ENCODE measurements around the gene RAPGEF1. TPM values are rescaled to one million over a fixed set of nuclear protein-coding genes. Genes with fewer than 3 reads are reported as not detected.

Gene RAPGEF1
- total RNA-seq, 1 donor, result 119 TPM

- Histone ChIP-seq H3K9me3 (ENCODE audit: low read depth, low read length) (no peaks in the 10 kb centered on the region), H3K4me1 (ENCODE audit: insufficient read depth, low read length) (peaks cover 54% of the 10 kb centered on the region), H3K4me3 (ENCODE audit: low read length) (no peak overlapping the region), H3K27me3 (ENCODE audit: insufficient read depth, low read length) (no peaks in the 10 kb centered on the region)
These were observed 145.8 kb downstream of the RAPGEF1 start for GRCh38 chr9:131593936-131594665.

GRCh38 chr9:131593091-131593820, 146.6 kb downstream of the RAPGEF1 start:
- no peaks in the 10 kb centered on the region for H3K27me3 ChIP-seq (ENCODE audit: insufficient read depth, low read length)
- no peaks in the 10 kb centered on the region for H3K9me3 ChIP-seq (ENCODE audit: low read depth, low read length)
- H3K4me3 ChIP-seq (ENCODE audit: low read length), result no peak overlapping the region
- H3K4me1 ChIP-seq (ENCODE audit: insufficient read depth, low read length), result peaks cover 45% of the 10 kb centered on the region

DNA sequence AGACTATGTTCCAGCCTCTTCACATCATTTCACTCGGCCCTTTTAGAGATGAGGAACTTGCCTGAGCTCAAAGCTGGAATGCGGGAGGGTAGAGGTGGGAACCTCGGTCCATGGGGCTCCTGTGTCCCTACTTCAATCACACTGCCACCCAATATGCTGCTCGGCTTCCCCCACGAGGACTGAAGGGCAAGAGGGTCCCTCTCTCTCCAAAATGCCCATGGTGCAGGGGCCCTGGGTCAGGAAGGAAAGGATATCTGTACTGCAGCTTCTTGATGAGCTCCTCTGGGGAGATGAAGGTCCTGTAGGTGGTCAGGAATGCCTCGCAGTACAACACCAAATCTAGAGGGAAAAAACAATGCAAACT, 148.0 kb downstream of the RAPGEF1 start:
- Histone ChIP-seq H3K4me1 (ENCODE audit: insufficient read depth, low read length) (peaks cover 31% of the 10 kb centered on the region), H3K27me3 (ENCODE audit: insufficient read depth, low read length) (no peaks in the 10 kb centered on the region), H3K9me3 (ENCODE audit: low read depth, low read length) (no peaks in the 10 kb centered on the region), H3K4me3 (ENCODE audit: low read length) (no peak overlapping the region)

- Histone ChIP-seq H3K4me1 (ENCODE audit: insufficient read depth, low read length) (peaks cover 30% of the 10 kb centered on the region), H3K4me3 (ENCODE audit: low read length) (no peak overlapping the region)
These were observed 148.7 kb downstream of the RAPGEF1 start for GRCh38 chr9:131590907-131591844.

DNA sequence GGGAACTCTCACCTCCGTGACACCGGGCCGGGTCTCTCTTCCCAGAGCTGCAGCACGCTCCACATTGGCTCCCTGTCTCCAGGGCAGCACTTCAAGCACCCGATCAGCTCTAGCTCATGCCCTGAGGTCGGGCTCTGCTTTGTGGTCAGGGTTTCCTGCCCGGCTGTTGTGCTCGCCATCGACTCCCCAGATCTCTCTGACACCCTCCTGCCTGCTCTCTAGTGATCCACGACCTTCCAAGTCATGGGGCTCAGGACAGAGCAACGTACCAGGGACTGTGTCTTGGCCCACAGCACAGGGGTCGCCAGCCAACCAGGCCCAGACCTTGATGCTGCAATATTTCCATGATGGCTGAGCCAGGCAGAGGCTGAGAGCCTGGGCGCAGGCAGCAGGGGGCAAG, 149.4 kb downstream of the RAPGEF1 start:
- Histone ChIP-seq H3K27me3 (ENCODE audit: insufficient read depth, low read length) (no peaks in the 10 kb centered on the region), H3K4me3 (ENCODE audit: low read length) (no peak overlapping the region), H3K9me3 (ENCODE audit: low read depth, low read length) (no peaks in the 10 kb centered on the region), H3K4me1 (ENCODE audit: insufficient read depth, low read length) (peaks cover 36% of the 10 kb centered on the region)

More at GRCh38 chr9:131590907-131591844, 148.7 kb downstream of the RAPGEF1 start:
- no peaks in the 10 kb centered on the region for H3K27me3 ChIP-seq (ENCODE audit: insufficient read depth, low read length)
- no peaks in the 10 kb centered on the region for H3K9me3 ChIP-seq (ENCODE audit: low read depth, low read length)

DNA sequence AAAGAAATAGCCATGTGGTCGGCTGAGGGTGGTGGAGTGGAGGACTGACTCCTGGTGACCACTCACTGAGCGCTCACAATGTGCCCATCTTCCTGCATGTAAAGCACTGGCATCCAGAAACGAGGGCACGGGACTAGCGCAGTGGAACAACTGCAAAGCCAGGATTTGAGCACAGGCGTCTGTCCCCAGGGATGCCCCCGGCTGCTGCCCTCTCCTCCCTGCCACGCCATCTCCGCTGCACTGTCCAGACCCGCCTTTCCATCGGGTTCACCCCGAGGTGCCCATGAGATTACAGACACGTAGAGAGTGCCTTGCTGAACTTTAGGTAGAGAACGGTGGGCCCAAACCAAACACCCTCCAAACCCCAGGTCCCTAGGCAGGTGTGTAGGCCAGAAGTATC, 149.9 kb downstream of the RAPGEF1 start:
- Histone ChIP-seq H3K9me3 (ENCODE audit: low read depth, low read length) (no peaks in the 10 kb centered on the region), H3K27me3 (ENCODE audit: insufficient read depth, low read length) (no peaks in the 10 kb centered on the region), H3K4me3 (ENCODE audit: low read length) (no peak overlapping the region), H3K4me1 (ENCODE audit: insufficient read depth, low read length) (peaks cover 39% of the 10 kb centered on the region)

DNA sequence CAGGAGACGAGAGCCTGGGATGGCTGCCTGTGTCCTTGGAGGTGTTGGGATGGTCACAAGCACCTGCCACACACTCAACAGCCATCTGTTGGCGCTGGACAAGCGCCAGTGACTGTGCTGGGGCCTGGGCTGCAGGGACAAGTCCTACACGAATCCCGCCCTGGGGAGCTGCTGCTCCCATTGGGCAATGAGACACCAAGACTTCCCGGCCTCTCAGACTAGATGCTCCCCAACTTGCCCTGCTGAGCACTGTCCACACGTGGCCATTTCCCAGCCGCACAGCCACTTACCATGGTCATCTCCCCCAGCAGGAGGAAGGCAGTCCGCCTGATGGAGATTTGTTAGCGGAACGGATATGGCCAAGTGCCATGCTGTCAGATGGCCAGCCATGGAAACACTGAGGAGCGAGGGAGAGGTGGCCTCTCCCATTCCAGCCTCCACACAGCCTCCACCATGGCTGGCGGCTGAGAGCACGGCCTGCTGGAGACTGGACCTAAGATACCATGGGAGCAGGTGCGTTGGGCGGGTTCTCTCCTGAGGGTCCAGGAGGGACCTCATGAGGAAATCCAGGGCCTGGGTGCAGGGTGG, 150.7 kb downstream of the RAPGEF1 start:
- Histone ChIP-seq H3K4me1 (ENCODE audit: insufficient read depth, low read length) (peaks cover 47% of the 10 kb centered on the region), H3K27me3 (ENCODE audit: insufficient read depth, low read length) (no peaks in the 10 kb centered on the region), H3K4me3 (ENCODE audit: low read length) (no peak overlapping the region), H3K9me3 (ENCODE audit: low read depth, low read length) (no peaks in the 10 kb centered on the region)

- Histone ChIP-seq H3K4me1 (ENCODE audit: insufficient read depth, low read length) (peaks cover 55% of the 10 kb centered on the region), H3K4me3 (ENCODE audit: low read length) (no peak overlapping the region), H3K27me3 (ENCODE audit: insufficient read depth, low read length) (no peaks in the 10 kb centered on the region), H3K9me3 (ENCODE audit: low read depth, low read length) (no peaks in the 10 kb centered on the region)
These were observed 151.5 kb downstream of the RAPGEF1 start for GRCh38 chr9:131588396-131588795.

DNA sequence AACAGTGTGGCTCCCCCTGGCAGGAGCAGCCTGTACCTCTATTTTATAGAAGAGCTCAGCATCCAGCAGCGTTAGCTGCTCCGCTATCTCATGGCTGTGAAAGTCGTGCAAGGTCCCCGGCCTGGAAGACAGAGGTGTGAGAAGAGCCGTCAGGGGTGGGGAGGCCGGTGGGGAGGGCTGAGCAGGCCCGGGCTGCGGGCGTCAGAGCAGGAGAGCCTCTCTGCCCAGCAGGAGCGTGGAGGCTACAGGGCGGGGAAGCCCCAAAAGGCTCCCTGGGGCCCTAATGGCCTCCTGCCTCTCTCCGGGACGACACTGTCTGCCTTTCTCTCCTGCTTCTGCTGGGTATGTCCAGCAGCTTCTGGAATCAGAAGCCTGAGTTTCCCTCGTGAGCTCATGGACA, 152.0 kb downstream of the RAPGEF1 start:
- Histone ChIP-seq H3K4me1 (ENCODE audit: insufficient read depth, low read length) (peaks cover 57% of the 10 kb centered on the region), H3K9me3 (ENCODE audit: low read depth, low read length) (no peaks in the 10 kb centered on the region), H3K27me3 (ENCODE audit: insufficient read depth, low read length) (no peaks in the 10 kb centered on the region), H3K4me3 (ENCODE audit: low read length) (no peak overlapping the region)

DNA sequence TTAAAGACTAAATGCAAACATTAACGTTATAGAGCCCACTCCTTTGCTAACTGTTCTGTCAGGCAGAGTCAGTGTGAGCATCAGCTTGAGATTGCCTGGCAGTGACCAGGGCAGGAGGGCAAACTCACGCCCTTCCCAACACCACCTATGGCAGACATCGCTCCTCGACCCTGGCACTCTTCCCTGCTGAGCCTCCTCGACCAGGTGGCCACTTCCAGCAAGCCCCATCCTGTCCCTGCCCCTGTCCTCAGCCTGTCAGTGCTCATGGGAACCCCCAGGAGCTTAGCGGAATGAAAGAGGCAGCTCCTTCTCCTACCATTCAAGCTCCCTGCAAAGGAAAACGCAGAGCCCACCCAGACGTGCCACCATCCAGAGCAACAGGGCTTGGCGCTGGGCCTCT, 152.5 kb downstream of the RAPGEF1 start:
- H3K4me1 ChIP-seq (ENCODE audit: insufficient read depth, low read length), result peaks cover 57% of the 10 kb centered on the region

DNA sequence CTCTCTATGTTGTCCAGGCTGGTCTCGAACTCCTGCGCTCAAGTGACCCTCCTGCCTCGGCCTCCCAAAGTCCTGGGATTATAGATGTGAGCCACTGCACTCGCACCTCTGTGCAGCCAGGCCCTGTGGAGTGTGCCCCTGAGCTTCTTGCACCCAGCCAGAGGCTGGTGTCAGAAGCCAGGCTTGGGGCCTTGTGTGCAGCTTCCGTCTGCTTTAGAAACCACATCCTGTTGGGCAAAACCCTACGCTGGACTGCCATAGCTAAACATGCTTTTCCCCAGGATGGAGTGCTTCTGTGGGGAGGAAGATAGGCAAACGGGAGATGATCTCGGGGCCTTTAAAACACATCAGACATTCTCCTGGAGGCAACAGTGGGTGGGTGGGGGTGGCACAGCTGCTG, 154.5 kb downstream of the RAPGEF1 start:
- Histone ChIP-seq H3K9me3 (ENCODE audit: low read depth, low read length) (no peaks in the 10 kb centered on the region), H3K4me1 (ENCODE audit: insufficient read depth, low read length) (peaks cover 40% of the 10 kb centered on the region), H3K4me3 (ENCODE audit: low read length) (no peak overlapping the region), H3K27me3 (ENCODE audit: insufficient read depth, low read length) (no peaks in the 10 kb centered on the region)

More for the DNA sequence above, 152.5 kb downstream of the RAPGEF1 start:
- Histone ChIP-seq H3K4me3 (ENCODE audit: low read length) (no peak overlapping the region), H3K27me3 (ENCODE audit: insufficient read depth, low read length) (no peaks in the 10 kb centered on the region), H3K9me3 (ENCODE audit: low read depth, low read length) (no peaks in the 10 kb centered on the region)

DNA sequence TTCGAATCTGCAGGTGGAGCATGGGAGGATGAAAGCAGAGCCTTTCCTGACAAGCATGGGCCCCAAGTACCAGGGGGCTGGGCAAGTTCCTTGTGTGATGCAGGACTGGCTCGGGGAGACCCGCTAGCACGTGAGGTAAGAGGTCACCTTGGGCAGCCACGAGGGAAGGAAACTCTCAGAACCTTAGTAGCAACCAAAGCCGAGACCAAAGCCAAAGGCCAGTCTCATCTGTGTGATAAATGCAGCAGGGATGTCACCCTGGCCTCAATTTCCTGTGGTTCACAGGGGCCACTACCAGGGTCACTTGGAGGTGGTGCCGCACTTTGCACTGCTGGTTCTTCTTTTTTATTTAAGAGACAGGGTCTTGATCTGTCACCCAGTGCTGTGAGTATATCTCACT, 155.0 kb downstream of the RAPGEF1 start:
- H3K4me3 ChIP-seq (ENCODE audit: low read length), result no peak overlapping the region
- no peaks in the 10 kb centered on the region for H3K9me3 ChIP-seq (ENCODE audit: low read depth, low read length)
- H3K27me3 ChIP-seq (ENCODE audit: insufficient read depth, low read length), result no peaks in the 10 kb centered on the region
- peaks cover 36% of the 10 kb centered on the region for H3K4me1 ChIP-seq (ENCODE audit: insufficient read depth, low read length)

- H3K9me3 ChIP-seq (ENCODE audit: low read depth, low read length), result no peaks in the 10 kb centered on the region
- H3K4me1 ChIP-seq (ENCODE audit: insufficient read depth, low read length), result peaks cover 44% of the 10 kb centered on the region
- no peaks in the 10 kb centered on the region for H3K27me3 ChIP-seq (ENCODE audit: insufficient read depth, low read length)
- H3K4me3 ChIP-seq (ENCODE audit: low read length), result no peak overlapping the region
These were observed 155.9 kb downstream of the RAPGEF1 start for GRCh38 chr9:131583836-131584555.

DNA sequence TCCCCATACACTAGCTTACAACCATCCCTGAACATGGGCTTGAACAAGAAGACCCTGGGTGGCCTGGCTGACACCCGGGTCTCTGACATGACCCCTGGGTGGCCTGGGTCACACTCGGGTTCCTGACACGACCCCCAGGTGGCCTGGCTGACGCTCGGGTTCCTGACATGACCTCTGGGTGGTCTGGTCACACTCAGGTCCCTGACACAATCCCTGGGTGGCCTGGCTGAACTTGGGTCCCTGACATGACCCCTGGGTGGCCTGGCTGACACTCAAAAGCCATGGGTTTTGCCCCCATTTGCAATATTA, 156.6 kb downstream of the RAPGEF1 start:
- no peaks in the 10 kb centered on the region for H3K9me3 ChIP-seq (ENCODE audit: low read depth, low read length)
- peaks cover 51% of the 10 kb centered on the region for H3K4me1 ChIP-seq (ENCODE audit: insufficient read depth, low read length)
- H3K27me3 ChIP-seq (ENCODE audit: insufficient read depth, low read length), result no peaks in the 10 kb centered on the region
- H3K4me3 ChIP-seq (ENCODE audit: low read length), result no peak overlapping the region
